CD14-positive monocyte (primary cell): ENCODE measurements around the gene BBLN. TPM values are rescaled to one million over a fixed set of nuclear protein-coding genes. Genes with fewer than 3 reads are reported as not detected.

ENCODE experiments used
- DNase-seq, 3 donors: peaks; one replicate each; pipeline ENCODE4 v3.0.0-alpha.2; 2011 to 2022
- H2AFZ ChIP-seq: 2 replicates; pipeline ENCODE4 v1.6.0; 2012; ENCODE audit warnings: mild to moderate bottlenecking, low read depth, low read length, inconsistent platforms; ENCODE audit not compliant: insufficient read depth, poor library complexity, severe bottlenecking
- H3K27ac ChIP-seq, 2 donors: 1 replicate in 1 of 2; 2 replicates in 1 of 2; pipeline ENCODE4 v1.5.1; 2012 to 2013; ENCODE audit warnings: low read length in 2 of 2, control low read depth in 1 of 2, inconsistent platforms in 1 of 2, low read depth in 1 of 2, mild to moderate bottlenecking in 1 of 2
- H3K27me3 ChIP-seq, 2 donors: one replicate each; pipeline versions ENCODE4 v1.6.0 to v1.6.1; 2011 to 2013; ENCODE audit warnings: low read length in 2 of 2; ENCODE audit not compliant: control insufficient read depth in 2 of 2, insufficient read depth in 2 of 2
- H3K36me3 ChIP-seq, 2 donors: replicated peaks in 1 of 2; 1 replicate in 1 of 2; 2 replicates in 1 of 2; pipeline versions ENCODE4 v1.5.1 to v1.6.1; 2012 to 2013; ENCODE audit warnings: low read length in 2 of 2, control low read depth in 1 of 2, inconsistent platforms in 1 of 2, mild to moderate bottlenecking in 1 of 2; ENCODE audit not compliant: insufficient read depth in 2 of 2, control insufficient read depth in 1 of 2
- H3K4me1 ChIP-seq, 2 donors: 1 replicate in 1 of 2; 2 replicates in 1 of 2; pipeline versions ENCODE4 v1.5.1 to v1.6.1; 2012 to 2013; ENCODE audit warnings: low read length in 2 of 2, control low read depth in 1 of 2, inconsistent platforms in 1 of 2, mild to moderate bottlenecking in 1 of 2, moderate library complexity in 1 of 2; ENCODE audit not compliant: insufficient read depth in 2 of 2, control insufficient read depth in 1 of 2
- H3K4me2 ChIP-seq: replicated peaks from 2 replicates; pipeline ENCODE3; 2012; ENCODE audit warnings: low read length, moderate library complexity, mild to moderate bottlenecking; ENCODE audit not compliant: poor library complexity, severe bottlenecking; ENCODE audit errors: extremely low read depth
- H3K4me3 ChIP-seq, 3 experiments: fragments of 200-600 bp in 1 of 3; sonication (generic) in 1 of 3; replicated peaks in 1 of 3; 1 replicate in 2 of 3; 2 replicates in 1 of 3; pipeline ENCODE4 v1.5.1; 2011 to 2013; ENCODE audit warnings: low read length in 3 of 3, mild to moderate bottlenecking in 3 of 3, control low read depth in 2 of 3, low read depth in 2 of 3, inconsistent platforms in 1 of 3, moderate library complexity in 1 of 3
- H3K79me2 ChIP-seq: 2 replicates; pipeline ENCODE4 v1.6.0; 2012; ENCODE audit warnings: mild to moderate bottlenecking, control low read depth, inconsistent platforms, low read length, moderate library complexity; ENCODE audit not compliant: insufficient read depth
- H3K9ac ChIP-seq: 2 replicates; pipeline ENCODE4 v1.6.0; 2017; ENCODE audit warnings: low read length, mild to moderate bottlenecking; ENCODE audit not compliant: insufficient read depth, poor library complexity, severe bottlenecking
- H3K9me3 ChIP-seq, 2 donors: replicated peaks in 1 of 2; 1 replicate in 1 of 2; 2 replicates in 1 of 2; pipeline versions ENCODE4 v1.5.1 to v1.6.1; 2012 to 2013; ENCODE audit warnings: low read length in 2 of 2, control low read depth in 1 of 2; ENCODE audit not compliant: control insufficient read depth in 1 of 2, insufficient read depth in 1 of 2
- H4K20me1 ChIP-seq: 2 replicates; pipeline ENCODE4 v1.6.0; 2012; ENCODE audit warnings: mild to moderate bottlenecking, low read length, control low read depth, moderate library complexity; ENCODE audit not compliant: insufficient read depth
- H3K27ac Mint-ChIP-seq, 7 donors: one replicate each; pipeline ENCODE4 v1.8.0; 2020; ENCODE audit warnings: mild to moderate bottlenecking in 7 of 7, mixed read lengths in 7 of 7, moderate library complexity in 6 of 7, inconsistent platforms in 2 of 7
- H3K27me3 Mint-ChIP-seq, 3 donors: one replicate each; pipeline ENCODE4 v1.8.0; 2021 to 2022; ENCODE audit warnings: low read depth in 3 of 3, mild to moderate bottlenecking in 3 of 3, mixed read lengths in 3 of 3, moderate library complexity in 3 of 3, inconsistent platforms in 1 of 3
- H3K36me3 Mint-ChIP-seq, 2 donors: one replicate each; pipeline ENCODE4 v1.8.0; 2020; ENCODE audit warnings: mixed read lengths in 2 of 2, inconsistent platforms in 1 of 2, mild to moderate bottlenecking in 1 of 2
- H3K4me1 Mint-ChIP-seq: one replicate; pipeline ENCODE4 v1.8.0; 2020; ENCODE audit warnings: mild to moderate bottlenecking, mixed read lengths
- H3K4me3 Mint-ChIP-seq, 2 donors: one replicate each; pipeline ENCODE4 v1.8.0; 2020; ENCODE audit warnings: mild to moderate bottlenecking in 2 of 2, mixed read lengths in 2 of 2, moderate library complexity in 1 of 2
- H3K9me3 Mint-ChIP-seq, 7 donors: one replicate each; pipeline ENCODE4 v1.8.0; 2020 to 2022; ENCODE audit warnings: mixed read lengths in 7 of 7, mild to moderate bottlenecking in 6 of 7, moderate library complexity in 6 of 7, inconsistent platforms in 2 of 7
- WGBS: methylation state at CpG from one replicate; pipeline ENCODE4 v1.1.5; 2013; ENCODE audit warnings: missing lambda C conversion rate; ENCODE audit not compliant: insufficient coverage; 5-methylcytosine and 5-hydroxymethylcytosine counted together
- intact Hi-C, 2 donors: fragments of 100-400 bp; cut with micrococcal nuclease; formaldehyde crosslinking; loops; one replicate each; pipeline versions ENCODE4 v1.15.0 to v1.15.1; 2023
- polyA plus RNA-seq, 3 donors: library from polyadenylated mRNA; depleted of rRNA in 1 of 3; unstranded in 2 of 3; stranded (reverse) in 1 of 3; fragments of 300-500 nt in 2 of 3; fragments of >200 nt in 1 of 3; fragmentation: Illumina TruSeq in 2 of 3; gene quantifications; 1 replicate in 2 of 3; 2 replicates in 1 of 3; pipeline ENCODE4 v1.2.3, GENCODE V29; 2012 to 2021
- TF ChIP-seq, protein P1 (sequence below): fragments of 200-600 bp; IDR thresholded peaks from one replicate; pipeline ENCODE4 v1.8.0; 2022; ENCODE audit warnings: antibody characterized with exemption, mild to moderate bottlenecking

The BBLN gene
- polyA plus RNA-seq, 3 donors: 51.5 to 74.8 (median 54.5) TPM

DNA sequence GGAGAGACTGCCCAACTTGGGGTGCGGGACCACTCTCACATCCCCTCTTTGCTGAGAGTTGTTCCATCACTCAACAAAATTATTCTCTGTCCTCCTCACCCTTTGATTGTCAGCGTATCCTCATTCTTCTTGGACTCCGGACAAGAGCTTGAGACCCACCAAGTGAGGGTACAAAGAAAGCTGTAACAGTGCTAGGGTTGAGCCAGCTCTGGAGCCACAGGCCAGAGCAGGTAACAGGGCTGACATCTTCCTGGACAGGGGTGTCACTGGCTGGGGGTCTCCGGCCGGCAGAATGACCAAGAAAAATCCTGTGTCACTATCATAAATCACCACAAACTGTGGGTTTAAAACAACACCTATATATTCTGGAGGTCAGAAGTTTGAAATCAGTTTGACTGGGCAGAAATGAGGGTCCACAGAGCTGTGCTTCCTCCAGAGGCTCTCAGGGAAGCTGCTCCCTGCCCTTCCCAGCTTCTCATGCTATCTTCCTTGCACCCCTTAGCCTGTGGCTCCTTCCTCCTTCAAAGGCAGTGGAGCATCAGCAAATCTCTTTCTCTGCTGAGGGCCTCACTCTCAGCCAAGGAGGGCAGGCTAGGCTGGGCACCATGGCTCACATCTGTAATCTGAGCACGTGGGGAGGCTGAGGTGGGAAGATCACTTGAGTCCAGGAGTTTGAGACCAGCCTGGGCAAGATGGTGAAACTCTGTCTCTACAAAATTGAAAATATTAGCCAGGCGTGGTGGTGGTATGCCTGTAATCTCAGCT, 4.1 kb upstream of the BBLN start:
- intact Hi-C loops: no loop called here
- Mint-ChIP-seq H3K27ac (no peak overlapping the region), H3K4me1 (peaks cover 8% of the 10 kb centered on the region), H3K27me3 (peaks cover 1 to 5% (median 4%) of the 10 kb centered on the region in 3 donors), H3K9me3 (no peaks in the 10 kb centered on the region), H3K36me3 (no peaks in the 10 kb centered on the region), H3K4me3 (no peak overlapping the region)
- H3K9ac ChIP-seq: no peak overlapping the region
- DNase-seq: no peak
- WGBS: 91% methylated on average over 2 of the region's 7 CpGs
- no peaks in the 10 kb centered on the region for H3K27me3 ChIP-seq
- peaks cover 12 to 16% of the 10 kb centered on the region in 2 donors for H3K4me1 ChIP-seq
- H3K9me3 ChIP-seq: no peaks in the 10 kb centered on the region
- no peaks in the 10 kb centered on the region for H3K36me3 ChIP-seq
- H3K4me3 ChIP-seq: no peak overlapping the region
- no peak overlapping the region for H2AFZ ChIP-seq
- TF ChIP-seq, protein P1, sequence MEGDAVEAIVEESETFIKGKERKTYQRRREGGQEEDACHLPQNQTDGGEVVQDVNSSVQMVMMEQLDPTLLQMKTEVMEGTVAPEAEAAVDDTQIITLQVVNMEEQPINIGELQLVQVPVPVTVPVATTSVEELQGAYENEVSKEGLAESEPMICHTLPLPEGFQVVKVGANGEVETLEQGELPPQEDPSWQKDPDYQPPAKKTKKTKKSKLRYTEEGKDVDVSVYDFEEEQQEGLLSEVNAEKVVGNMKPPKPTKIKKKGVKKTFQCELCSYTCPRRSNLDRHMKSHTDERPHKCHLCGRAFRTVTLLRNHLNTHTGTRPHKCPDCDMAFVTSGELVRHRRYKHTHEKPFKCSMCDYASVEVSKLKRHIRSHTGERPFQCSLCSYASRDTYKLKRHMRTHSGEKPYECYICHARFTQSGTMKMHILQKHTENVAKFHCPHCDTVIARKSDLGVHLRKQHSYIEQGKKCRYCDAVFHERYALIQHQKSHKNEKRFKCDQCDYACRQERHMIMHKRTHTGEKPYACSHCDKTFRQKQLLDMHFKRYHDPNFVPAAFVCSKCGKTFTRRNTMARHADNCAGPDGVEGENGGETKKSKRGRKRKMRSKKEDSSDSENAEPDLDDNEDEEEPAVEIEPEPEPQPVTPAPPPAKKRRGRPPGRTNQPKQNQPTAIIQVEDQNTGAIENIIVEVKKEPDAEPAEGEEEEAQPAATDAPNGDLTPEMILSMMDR: no peak
- no peak overlapping the region for H3K27ac ChIP-seq
- no peak overlapping the region for H3K4me2 ChIP-seq
- H3K79me2 ChIP-seq: peaks cover 5% of the 10 kb centered on the region
- H4K20me1 ChIP-seq: no peaks in the 10 kb centered on the region

GRCh38 chr9:128159522-128159783, 612 bp upstream of the BBLN start:
- H3K4me2 ChIP-seq: peak overlapping the region; percentile 100
- intact Hi-C loops: no loop called here
- H3K4me3 ChIP-seq: peak overlapping the region; percentile 69 to 94 (median 85)
- H3K4me1 Mint-ChIP-seq: peaks cover 15% of the 10 kb centered on the region
- H3K4me1 ChIP-seq: peaks cover 16 to 20% of the 10 kb centered on the region in 2 donors
- 6% methylated on average over 5 of the region's 11 CpGs for WGBS
- H3K27me3 ChIP-seq: no peaks in the 10 kb centered on the region
- peak overlapping the region; percentile 77 to 86 for H3K4me3 Mint-ChIP-seq
- peaks cover 1 to 5% (median 2%) of the 10 kb centered on the region in 3 donors for H3K27me3 Mint-ChIP-seq
- no peaks in the 10 kb centered on the region for H3K9me3 ChIP-seq
- DNase-seq: peak; percentile 21 to 79 (median 72)
- peaks cover 8% of the 10 kb centered on the region for H3K79me2 ChIP-seq
- H3K9ac ChIP-seq: peak overlapping the region; percentile 69
- H4K20me1 ChIP-seq: no peaks in the 10 kb centered on the region
- TF ChIP-seq, protein P1: no peak
- H3K36me3 ChIP-seq: peaks cover 14 to 22% of the 10 kb centered on the region in 2 donors
- no peaks in the 10 kb centered on the region for H3K9me3 Mint-ChIP-seq
- H3K36me3 Mint-ChIP-seq: peaks cover 12 to 21% of the 10 kb centered on the region in 2 donors
- H2AFZ ChIP-seq: peak overlapping the region; percentile 98
- H3K27ac Mint-ChIP-seq: peak overlapping the region; percentile 37 to 92 (median 76)
- peak overlapping the region; percentile 56 to 80 for H3K27ac ChIP-seq
